GM12878 (cell line): ENCODE data around the gene NISCH.

Experiments used
- ESRRA ChIP-seq: IDR thresholded peaks from 2 replicates; pipeline ENCODE4 v1.6.1; 2012; ENCODE audit warnings: mild to moderate bottlenecking, low read length, improper control_type of control experiment
- ETV6 ChIP-seq, 2 experiments: fragments of 450-650 bp in 1 of 2; IDR thresholded peaks in 1 of 2; conservative IDR thresholded peaks in 1 of 2; 2 replicates each; pipeline ENCODE4 v1.6.1; 2014; ENCODE audit warnings: antibody characterized with exemption in 1 of 2, borderline replicate concordance in 1 of 2, low read depth in 1 of 2, mild to moderate bottlenecking in 1 of 2, moderate library complexity in 1 of 2
- KAT2A ChIP-seq: conservative IDR thresholded peaks from 2 replicates; pipeline ENCODE4 v1.6.1; 2011; ENCODE audit warnings: low read depth, low read length; ENCODE audit not compliant: control insufficient read depth
- NR2C2 ChIP-seq: IDR thresholded peaks from 2 replicates; pipeline ENCODE4 v1.6.1; 2011; ENCODE audit warnings: borderline replicate concordance, low read depth; ENCODE audit not compliant: control insufficient read depth, insufficient read length
- NRF1 ChIP-seq: conservative IDR thresholded peaks from 2 replicates; pipeline ENCODE4 v1.6.1; 2011; ENCODE audit warnings: mild to moderate bottlenecking, low read depth, low read length, improper control_type of control experiment
- POLR2A ChIP-seq: IDR thresholded peaks from 2 replicates; pipeline ENCODE4 v1.6.1; 2011; ENCODE audit warnings: low read depth, mild to moderate bottlenecking, low read length
- POLR2AphosphoS2 ChIP-seq: IDR thresholded peaks from 2 replicates; pipeline ENCODE4 v1.6.1; 2011; ENCODE audit warnings: low read depth, mild to moderate bottlenecking, low read length, improper control_type of control experiment, moderate library complexity
- RCOR1 ChIP-seq: conservative IDR thresholded peaks from 2 replicates; pipeline ENCODE4 v1.6.1; 2012; ENCODE audit warnings: low read depth, low read length, improper control_type of control experiment
- TAF1 ChIP-seq: IDR thresholded peaks from 2 replicates; pipeline ENCODE4 v1.6.1; 2011; ENCODE audit warnings: mild to moderate bottlenecking, low read depth, low read length, borderline replicate concordance
- YY1 ChIP-seq: IDR thresholded peaks from 2 replicates; pipeline ENCODE4 v1.6.1; 2011; ENCODE audit warnings: low read depth, mild to moderate bottlenecking, low read length

DNA sequence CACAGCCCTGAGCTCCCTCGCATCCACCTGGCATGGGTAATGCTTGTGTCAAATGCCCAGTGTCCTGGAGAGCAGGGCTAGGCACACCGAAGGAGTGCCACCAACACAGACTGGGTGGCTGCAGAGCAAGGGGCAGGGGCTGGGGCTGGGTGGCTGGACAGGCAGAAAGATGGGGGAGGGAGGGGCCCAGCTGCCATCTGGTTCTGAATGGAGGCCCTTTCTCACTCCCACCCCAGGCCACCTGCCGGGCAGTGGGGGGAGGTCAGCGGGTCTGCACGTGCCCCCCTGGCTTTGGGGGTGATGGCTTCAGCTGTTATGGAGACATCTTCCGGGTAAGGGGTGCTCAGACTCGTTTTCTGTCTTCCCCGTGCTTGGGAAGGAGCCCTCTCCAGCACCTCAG is 56.7 kb downstream of the NISCH start:
- TF ChIP-seq TAF1 (no peak), POLR2AphosphoS2 (no peak), POLR2A (no peak), NR2C2 (no peak), ESRRA (no peak), YY1 (no peak), ETV6 (conservative IDR thresholded peaks at IDR 0.05 in 1 of 2, IDR thresholded peaks at IDR 0.05 in 1 of 2; ENCODE audit: borderline replicate concordance in 1 of 2, low read depth in 1 of 2) (no peak), KAT2A (no peak), RCOR1 (no peak), NRF1 (no peak)
